PC-9 (cell line): ENCODE data around the gene IQSEC1. TPM values are rescaled to one million over a fixed set of nuclear protein-coding genes. Genes with fewer than 3 reads are reported as not detected.

ENCODE experiments used
- BruUV-seq: library from RNA; stranded (reverse); fragments of 400-500 nt; replicated peaks from 2 replicates; lab custom pipeline; 2021; lab: Mats Ljungman, UMichigan
- CTCF ChIA-PET: fragments of 300-600 bp; sonication (Branson Sonifier 250); formaldehyde crosslinking; loops from one replicate; lab custom pipeline; 2022; ENCODE audit warnings: antibody characterized with exemption; lab: Charles Lee
- POLR2A ChIA-PET: fragments of 300-600 bp; sonication (Branson Sonifier 250); formaldehyde crosslinking; loops from one replicate; lab custom pipeline; 2022; ENCODE audit warnings: antibody characterized with exemption; ENCODE audit not compliant: unreplicated experiment; lab: Charles Lee
- DNase-seq, 2 experiments: peaks; one replicate each; pipeline versions ENCODE4 v3.0.0 to v3.0.0-alpha.2; 2015 to 2022; ENCODE audit warnings: mixed read lengths in 1 of 2
- H2AFZ ChIP-seq: fragments of 200-600 bp; sonication (generic); 2 replicates; pipeline ENCODE4 v1.8.1; 2017; ENCODE audit warnings: antibody characterized with exemption
- H3F3A ChIP-seq: fragments of 200-600 bp; sonication (generic); 2 replicates; pipeline ENCODE4 v1.8.1; 2017; ENCODE audit warnings: antibody characterized with exemption, mild to moderate bottlenecking, low read depth; ENCODE audit not compliant: insufficient read depth
- H3K27ac ChIP-seq: fragments of 200-600 bp; sonication (generic); 2 replicates; pipeline ENCODE4 v1.6.1; 2016; ENCODE audit warnings: mixed run types
- H3K27me3 ChIP-seq: fragments of 200-600 bp; sonication (generic); 2 replicates; pipeline ENCODE4 v1.6.1; 2016; ENCODE audit warnings: low read depth, mixed run types; ENCODE audit not compliant: insufficient read depth
- H3K36me3 ChIP-seq: fragments of 200-600 bp; sonication (generic); 2 replicates; pipeline ENCODE4 v1.6.1; 2016; ENCODE audit warnings: low read depth, mixed run types
- H3K4me1 ChIP-seq: fragments of 200-600 bp; sonication (generic); replicated peaks from 2 replicates; pipeline ENCODE4 v1.6.1; 2016; ENCODE audit warnings: mixed run types; ENCODE audit not compliant: insufficient read depth
- H3K4me2 ChIP-seq: fragments of 200-600 bp; sonication (generic); 2 replicates; pipeline ENCODE4 v1.6.1; 2017; ENCODE audit warnings: mixed run types
- H3K4me3 ChIP-seq: fragments of 200-600 bp; sonication (generic); 2 replicates; pipeline ENCODE4 v1.6.1; 2016; ENCODE audit warnings: mixed run types
- H3K79me2 ChIP-seq: fragments of 200-600 bp; sonication (generic); 2 replicates; pipeline ENCODE4 v1.6.1; 2017; ENCODE audit warnings: low read depth, mixed run types
- H3K9me2 ChIP-seq: fragments of 200-600 bp; sonication (generic); 2 replicates; pipeline ENCODE4 v1.8.1; 2017; ENCODE audit warnings: mild to moderate bottlenecking; ENCODE audit not compliant: insufficient read depth
- H3K9me3 ChIP-seq: fragments of 200-600 bp; sonication (generic); 2 replicates; pipeline ENCODE4 v1.8.1; 2016; ENCODE audit warnings: low read depth; ENCODE audit not compliant: insufficient read depth
- H4K20me1 ChIP-seq: fragments of 200-600 bp; sonication (generic); 2 replicates; pipeline ENCODE4 v1.8.1; 2017; ENCODE audit not compliant: insufficient read depth
- CTCF ChIP-seq: fragments of 200-600 bp; sonication (generic); conservative IDR thresholded peaks from 2 replicates; pipeline ENCODE4 v1.6.1; 2017; ENCODE audit warnings: mixed run types, antibody characterized with exemption, mild to moderate bottlenecking, moderate library complexity
- EZH2 ChIP-seq: fragments of 200-600 bp; sonication (generic); IDR thresholded peaks from 2 replicates; pipeline ENCODE4 v1.8.0; 2017; ENCODE audit warnings: antibody characterized with exemption, low read depth
- intact Hi-C: fragments of 100-400 bp; cut with micrococcal nuclease; formaldehyde crosslinking; loops from one replicate; pipeline ENCODE4 v1.10.0; 2022; ENCODE audit not compliant: unreplicated experiment
- total RNA-seq: library from RNA; stranded (reverse); gene quantifications from 2 replicates; pipeline ENCODE4 v1.2.3, GENCODE V29; 2021

The IQSEC1 gene
- total RNA-seq, 1 experiment from 2014 or later: 30.7 TPM

- no peak for DNase-seq
- Histone ChIP-seq H3K4me1 (no peaks in the 10 kb centered on the region; the same call in 1 of the 2 replicates), H3K36me3 (no peaks in the 10 kb centered on the region), H3K27ac (no peak overlapping the region), H3K4me3 (no peak overlapping the region), H3K27me3 (no peaks in the 10 kb centered on the region), H3K79me2 (peaks cover 25% of the 10 kb centered on the region), H2AFZ (no peak overlapping the region), H4K20me1 (peaks cover 80% of the 10 kb centered on the region), H3K4me2 (no peak overlapping the region), H3F3A (no peaks in the 10 kb centered on the region), H3K9me2 (no peaks in the 10 kb centered on the region), H3K9me3 (no peaks in the 10 kb centered on the region)
- ChIA-PET POLR2A (no interaction called here), CTCF (no interaction called here)
- intact Hi-C loops: no loop called here
- BruUV-seq: no TSS peak
- TF ChIP-seq CTCF (no peak), EZH2 (no peak)
Measured at GRCh38 chr3:12959410-12959809, 113.8 kb downstream of the IQSEC1 start.

- POLR2A ChIA-PET: no interaction called here
- peaks cover 14% of the 10 kb centered on the region; the same call in 1 of the 2 replicates for H3K79me2 ChIP-seq
- H3K27me3 ChIP-seq: no peaks in the 10 kb centered on the region
- no peaks in the 10 kb centered on the region for H3K36me3 ChIP-seq
- no peaks in the 10 kb centered on the region for H3F3A ChIP-seq
- H3K9me2 ChIP-seq: no peaks in the 10 kb centered on the region
- intact Hi-C loops: no loop called here
- no peak overlapping the region for H3K4me2 ChIP-seq
- no peak overlapping the region for H2AFZ ChIP-seq
- no TSS peak for BruUV-seq
- no peak overlapping the region for H3K4me3 ChIP-seq
- H4K20me1 ChIP-seq: peaks cover 78% of the 10 kb centered on the region
- CTCF ChIA-PET: interaction anchor here (0.6 kb wide), 1 partner anchor 13 kb away, joined by 5 read pairs; no protein-coding TSS in a partner anchor
- no peak overlapping the region for H3K27ac ChIP-seq
- DNase-seq: no peak
- H3K4me1 ChIP-seq: no peaks in the 10 kb centered on the region; the same call in 1 of the 2 replicates
- H3K9me3 ChIP-seq: no peaks in the 10 kb centered on the region
- TF ChIP-seq EZH2: no peak
- TF ChIP-seq CTCF: no peak
Measured at GRCh38 chr3:12957824-12958792, 115.1 kb downstream of the IQSEC1 start.

- peaks cover 78% of the 10 kb centered on the region for H4K20me1 ChIP-seq
- TF ChIP-seq CTCF: no peak
- TF ChIP-seq EZH2: no peak
- no peaks in the 10 kb centered on the region for H3K9me2 ChIP-seq
- DNase-seq: no peak
- H3K79me2 ChIP-seq: peaks cover 12% of the 10 kb centered on the region; the same call in 1 of the 2 replicates
- no peaks in the 10 kb centered on the region; the same call in 1 of the 2 replicates for H3K4me1 ChIP-seq
- no TSS peak for BruUV-seq
- ChIA-PET POLR2A (no interaction called here), CTCF (no interaction called here)
- no peak overlapping the region for H3K27ac ChIP-seq
- no peaks in the 10 kb centered on the region for H3K9me3 ChIP-seq
- no peak overlapping the region for H3K4me3 ChIP-seq
- H3F3A ChIP-seq: no peaks in the 10 kb centered on the region
- H3K27me3 ChIP-seq: no peaks in the 10 kb centered on the region
- H2AFZ ChIP-seq: no peak overlapping the region
- intact Hi-C loops: no loop called here
- H3K36me3 ChIP-seq: no peaks in the 10 kb centered on the region
- no peak overlapping the region for H3K4me2 ChIP-seq
Measured at GRCh38 chr3:12957339-12957738, 115.9 kb downstream of the IQSEC1 start.
